ENCODE results near the gene BRIX1. TPM values are rescaled to one million over a fixed set of nuclear protein-coding genes. Genes with fewer than 3 reads are reported as not detected.

The BRIX1 gene
- total and polyA plus RNA-seq, 2 of the 4 experiments (the other 2 are of a cell fraction), result 15.1 to 26.1 TPM

DNA sequence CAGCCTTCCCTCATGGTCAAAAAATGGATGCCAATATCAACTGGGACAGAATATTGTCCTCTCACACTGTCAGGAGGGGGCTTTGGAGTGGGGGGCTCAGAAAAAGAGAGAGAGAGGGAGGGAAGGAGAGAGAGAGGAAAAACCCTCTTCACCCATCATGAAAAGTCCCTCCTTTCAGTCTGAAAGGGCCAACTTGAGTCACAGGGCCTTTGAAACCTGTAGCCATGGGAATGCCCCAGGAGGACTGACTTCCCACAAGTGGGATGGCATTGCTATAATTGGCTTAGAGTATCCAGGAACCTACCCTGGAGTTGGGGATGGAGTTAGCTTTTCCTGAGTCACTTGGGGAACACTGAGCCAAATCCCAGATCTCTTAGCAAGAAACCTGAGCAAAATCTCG lies 55.0 kb downstream of the BRIX1 start:
- no peak overlapping the region for H3K4me2 ChIP-seq (ENCODE audit: low read depth, low read length)
- no peak overlapping the region for H2AK9ac ChIP-seq (replicated peaks; ENCODE audit: low read depth, low read length, poor library complexity)
- H3K23ac ChIP-seq (ENCODE audit: low read depth, low read length), result no peak overlapping the region
- no CpG with 5 or more reads among the region's 1 CpG for WGBS, 2 experiments (ENCODE audit: extremely low coverage in 2 of 2, insufficient read length in 1 of 2)
- no peak overlapping the region for H3K4ac ChIP-seq (ENCODE audit: low read depth, low read length)
- H2BK120ac ChIP-seq (ENCODE audit: low read depth, low read length), result no peak overlapping the region
- H4K8ac ChIP-seq (ENCODE audit: low read depth in 2 of 2, low read length in 2 of 2), result no peak overlapping the region
- no peak overlapping the region for H3K56ac ChIP-seq (ENCODE audit: extremely low read depth, insufficient read depth, low read length)
- DNase-seq (no peak), ATAC-seq (ENCODE audit: low read depth) (no peak)
- no peaks in the 10 kb centered on the region for H3K79me1 ChIP-seq (ENCODE audit: low read depth in 1 of 2, low read length in 2 of 2)
- H3K9me3 ChIP-seq (ENCODE audit: control insufficient read depth, insufficient read depth, low read length), result no peaks in the 10 kb centered on the region
- no peak overlapping the region for H2BK20ac ChIP-seq (ENCODE audit: low read depth, low read length)
- no peak for TF ChIP-seq MXI1 (IDR thresholded peaks at IDR 0.05; ENCODE audit: borderline replicate concordance, low read depth, low read length)
- no peak for TF ChIP-seq POLR2A (IDR thresholded peaks at IDR 0.05; ENCODE audit: low read depth, low read length)
- TF ChIP-seq, protein P1, sequence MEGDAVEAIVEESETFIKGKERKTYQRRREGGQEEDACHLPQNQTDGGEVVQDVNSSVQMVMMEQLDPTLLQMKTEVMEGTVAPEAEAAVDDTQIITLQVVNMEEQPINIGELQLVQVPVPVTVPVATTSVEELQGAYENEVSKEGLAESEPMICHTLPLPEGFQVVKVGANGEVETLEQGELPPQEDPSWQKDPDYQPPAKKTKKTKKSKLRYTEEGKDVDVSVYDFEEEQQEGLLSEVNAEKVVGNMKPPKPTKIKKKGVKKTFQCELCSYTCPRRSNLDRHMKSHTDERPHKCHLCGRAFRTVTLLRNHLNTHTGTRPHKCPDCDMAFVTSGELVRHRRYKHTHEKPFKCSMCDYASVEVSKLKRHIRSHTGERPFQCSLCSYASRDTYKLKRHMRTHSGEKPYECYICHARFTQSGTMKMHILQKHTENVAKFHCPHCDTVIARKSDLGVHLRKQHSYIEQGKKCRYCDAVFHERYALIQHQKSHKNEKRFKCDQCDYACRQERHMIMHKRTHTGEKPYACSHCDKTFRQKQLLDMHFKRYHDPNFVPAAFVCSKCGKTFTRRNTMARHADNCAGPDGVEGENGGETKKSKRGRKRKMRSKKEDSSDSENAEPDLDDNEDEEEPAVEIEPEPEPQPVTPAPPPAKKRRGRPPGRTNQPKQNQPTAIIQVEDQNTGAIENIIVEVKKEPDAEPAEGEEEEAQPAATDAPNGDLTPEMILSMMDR (conservative IDR thresholded peaks at IDR 0.05; ENCODE audit: low read depth, low read length), result no peak
- no peak for TF ChIP-seq RCOR1 (IDR thresholded peaks at IDR 0.05; ENCODE audit: insufficient replicate concordance, low read length)
- TF ChIP-seq BHLHE40 (IDR thresholded peaks at IDR 0.05; ENCODE audit: low read depth, low read length), result no peak
- TF ChIP-seq CHD1 (IDR thresholded peaks at IDR 0.05; ENCODE audit: low read depth, low read length), result no peak
- no peak for TF ChIP-seq CEBPB (IDR thresholded peaks at IDR 0.05; ENCODE audit: low read depth, low read length)
- TF ChIP-seq FOS (IDR thresholded peaks at IDR 0.05; ENCODE audit: low read depth, low read length), result no peak
- TF ChIP-seq SMC3 (IDR thresholded peaks at IDR 0.05; ENCODE audit: low read depth, low read length), result no peak
- TF ChIP-seq, protein P2, sequence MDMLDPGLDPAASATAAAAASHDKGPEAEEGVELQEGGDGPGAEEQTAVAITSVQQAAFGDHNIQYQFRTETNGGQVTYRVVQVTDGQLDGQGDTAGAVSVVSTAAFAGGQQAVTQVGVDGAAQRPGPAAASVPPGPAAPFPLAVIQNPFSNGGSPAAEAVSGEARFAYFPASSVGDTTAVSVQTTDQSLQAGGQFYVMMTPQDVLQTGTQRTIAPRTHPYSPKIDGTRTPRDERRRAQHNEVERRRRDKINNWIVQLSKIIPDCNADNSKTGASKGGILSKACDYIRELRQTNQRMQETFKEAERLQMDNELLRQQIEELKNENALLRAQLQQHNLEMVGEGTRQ (IDR thresholded peaks at IDR 0.05; ENCODE audit: low read depth, low read length), result no peak
- TF ChIP-seq NFE2L2 (IDR thresholded peaks at IDR 0.05; ENCODE audit: low read depth, low read length), result no peak
- TF ChIP-seq, protein P3, sequence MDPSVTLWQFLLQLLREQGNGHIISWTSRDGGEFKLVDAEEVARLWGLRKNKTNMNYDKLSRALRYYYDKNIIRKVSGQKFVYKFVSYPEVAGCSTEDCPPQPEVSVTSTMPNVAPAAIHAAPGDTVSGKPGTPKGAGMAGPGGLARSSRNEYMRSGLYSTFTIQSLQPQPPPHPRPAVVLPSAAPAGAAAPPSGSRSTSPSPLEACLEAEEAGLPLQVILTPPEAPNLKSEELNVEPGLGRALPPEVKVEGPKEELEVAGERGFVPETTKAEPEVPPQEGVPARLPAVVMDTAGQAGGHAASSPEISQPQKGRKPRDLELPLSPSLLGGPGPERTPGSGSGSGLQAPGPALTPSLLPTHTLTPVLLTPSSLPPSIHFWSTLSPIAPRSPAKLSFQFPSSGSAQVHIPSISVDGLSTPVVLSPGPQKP (IDR thresholded peaks at IDR 0.05; ENCODE audit: borderline replicate concordance, low read depth, low read length), result no peak
- TF ChIP-seq RAD21 (IDR thresholded peaks at IDR 0.05; ENCODE audit: low read length), result no peak
- no peak for TF ChIP-seq RFX5 (IDR thresholded peaks at IDR 0.05; ENCODE audit: low read depth, low read length)
- TF ChIP-seq MAFK (IDR thresholded peaks at IDR 0.05; ENCODE audit: low read depth, low read length), result no peak
- no peak for TF ChIP-seq MAZ (IDR thresholded peaks at IDR 0.05; ENCODE audit: borderline replicate concordance, low read depth, low read length)
- H3K4me1 ChIP-seq (ENCODE audit: control insufficient read depth, insufficient read depth, low read length), result no peaks in the 10 kb centered on the region
- CTCF ChIA-PET, result interaction anchor here (1.7 kb wide), 1 partner anchor 13 kb away, joined by 6 read pairs; no protein-coding TSS in a partner anchor
- no peak overlapping the region for H2BK5ac ChIP-seq (ENCODE audit: low read depth, low read length, poor library complexity, severe bottlenecking)
- no peak overlapping the region for H4K5ac ChIP-seq (ENCODE audit: low read depth, low read length)
- in situ Hi-C loops (cut with MboI; ENCODE audit: low sequenced_read_pairs), result no loop called here
- no peaks in the 10 kb centered on the region; the same call in 1 of the 2 replicates for H3K27me3 ChIP-seq (ENCODE audit: control insufficient read depth, insufficient read depth, low read length)
- POLR2A ChIA-PET (ENCODE audit: unreplicated experiment), result no interaction called here
- no peak overlapping the region for H3K4me3 ChIP-seq (ENCODE audit: insufficient read depth, low read depth, low read length)
- no peak overlapping the region for H2AK5ac ChIP-seq (ENCODE audit: low read depth, low read length)
- no peak overlapping the region for H2AFZ ChIP-seq (replicated peaks; ENCODE audit: low read length, poor library complexity)
- no peak overlapping the region for H3K18ac ChIP-seq (ENCODE audit: low read depth, low read length)
- no peaks in the 10 kb centered on the region for H4K20me1 ChIP-seq (ENCODE audit: insufficient read depth, low read length)
- no peaks in the 10 kb centered on the region; the same call in 1 of the 2 replicates for H3K9me1 ChIP-seq (ENCODE audit: insufficient read depth, low read length)
- no TSS peak for BruUV-seq (replicated peaks)
- no peak overlapping the region for H3K9ac ChIP-seq (ENCODE audit: low read depth, low read length)
- H3K27ac ChIP-seq (ENCODE audit: insufficient read depth, low read length), result no peak overlapping the region
- H4K91ac ChIP-seq (ENCODE audit: insufficient read depth, low read depth, low read length), result no peak overlapping the region
- H2BK15ac ChIP-seq (ENCODE audit: low read depth, low read length), result no peak overlapping the region
- intact Hi-C loops (cut with micrococcal nuclease), result no loop called here
- H3K14ac ChIP-seq (replicated peaks; ENCODE audit: low read depth, low read length), result no peak overlapping the region
- dilution Hi-C loops (cut with HindIII; ENCODE audit: low sequenced_read_pairs, unreplicated experiment), result no loop called here
- no peaks in the 10 kb centered on the region for H3K36me3 ChIP-seq (ENCODE audit: control insufficient read depth, insufficient read depth, low read length)
